Fibroblast of skin of right quadriceps (primary cell): ENCODE results near the gene NSMCE1.

Source experiments
- DNase-seq: peaks from one replicate; pipeline ENCODE4 v3.0.0-alpha.2; 2013

NSMCE1 gene

DNA sequence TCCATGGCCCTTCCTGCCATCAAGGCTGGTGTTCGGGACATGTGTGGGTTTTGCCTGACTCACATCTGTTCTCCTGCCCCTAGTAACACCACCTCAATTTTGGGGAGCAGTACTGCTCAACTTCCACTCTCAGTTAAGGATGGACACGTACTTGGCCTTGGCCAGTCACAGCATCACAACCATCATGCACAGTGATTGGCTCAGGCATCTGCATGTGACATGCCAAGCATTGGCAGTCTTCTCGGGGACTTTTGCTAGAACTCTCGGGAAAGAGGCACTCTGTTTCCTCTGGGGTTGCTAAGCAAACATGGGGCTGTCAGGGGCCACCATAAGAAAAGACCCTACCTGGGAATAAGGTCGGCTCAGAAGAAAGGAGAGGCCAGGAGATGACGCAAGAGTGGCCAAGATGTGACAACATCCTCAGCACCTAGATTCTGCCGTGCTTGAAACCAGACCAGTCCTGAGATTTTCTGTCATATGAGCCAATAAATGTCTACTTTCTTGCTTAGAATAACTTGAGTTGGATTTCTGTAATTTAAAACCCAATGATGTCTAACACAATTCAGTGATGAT is 77.1 kb downstream of the NSMCE1 start:
- no peak for DNase-seq

- DNase-seq: no peak
Observed at GRCh38 chr16:27190316-27190871, 78.2 kb downstream of the NSMCE1 start.

DNA sequence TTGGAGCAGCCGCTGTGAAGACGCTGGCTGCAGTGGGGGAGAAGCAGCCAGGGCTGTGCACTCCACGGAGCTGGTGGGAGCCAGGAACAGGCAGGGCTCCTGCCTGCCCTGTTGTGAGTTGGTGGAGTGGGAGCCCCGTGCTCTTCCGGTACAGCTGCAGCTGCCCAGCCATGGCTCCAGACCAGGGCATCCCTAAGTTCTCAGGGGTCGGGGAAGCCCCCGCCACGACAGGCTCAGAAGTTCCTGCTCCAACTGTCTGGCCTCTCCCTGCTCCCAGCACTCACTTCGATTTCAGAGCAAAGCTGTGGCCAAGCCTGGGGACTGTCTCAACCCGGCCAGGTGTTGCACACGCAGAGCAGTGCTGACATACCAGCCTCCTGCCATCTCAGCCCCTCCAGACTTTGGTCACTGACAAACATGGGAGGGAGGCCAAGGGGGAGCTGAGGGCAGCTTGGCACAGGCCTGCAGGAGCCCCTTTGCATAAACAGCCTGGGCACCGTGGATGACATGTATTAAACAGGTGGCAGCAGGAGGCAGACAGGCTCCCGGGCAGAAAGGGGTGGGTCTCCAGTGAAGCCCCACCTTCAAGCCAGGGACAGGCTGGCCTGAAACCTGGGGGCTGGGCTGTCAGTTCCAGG is 79.1 kb downstream of the NSMCE1 start:
- DNase-seq: no peak

DNA sequence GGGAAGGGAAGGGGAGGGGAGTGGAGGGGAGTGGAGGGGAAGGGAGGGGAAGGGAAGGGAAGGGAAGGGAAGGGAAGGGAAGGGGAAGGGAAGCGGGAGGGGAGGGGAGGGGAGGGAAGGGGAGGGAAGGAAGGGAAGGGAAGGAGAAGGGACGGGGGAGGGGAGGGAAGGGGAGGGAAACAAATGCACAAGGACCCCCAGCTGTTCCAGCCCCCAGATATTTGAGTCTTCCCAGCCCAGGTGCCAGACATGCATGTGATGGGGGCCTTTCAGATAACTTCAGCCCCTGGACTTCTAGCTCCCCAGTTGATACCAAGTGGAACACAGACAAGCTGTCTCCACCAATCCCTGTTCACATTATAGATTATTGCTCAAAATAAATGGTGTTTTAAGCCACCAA is 79.9 kb downstream of the NSMCE1 start:
- DNase-seq: no peak

DNA sequence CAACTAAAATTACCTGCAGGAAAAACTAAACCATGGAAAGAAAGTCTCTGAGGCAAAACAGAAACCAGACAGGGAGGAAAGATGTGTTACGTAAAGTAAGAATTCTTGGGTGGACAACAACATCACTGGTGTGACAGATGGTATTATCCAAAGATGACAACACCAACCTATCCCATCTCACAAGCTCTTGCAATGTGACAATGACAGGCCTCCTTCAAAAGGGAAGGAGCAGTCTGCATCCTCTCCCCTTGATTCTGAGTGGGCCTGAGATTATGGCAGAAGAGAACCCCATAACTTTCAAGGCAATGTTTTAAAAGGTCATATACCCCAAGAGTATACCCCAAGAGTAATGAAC is 82.8 kb downstream of the NSMCE1 start:
- DNase-seq: no peak

DNA sequence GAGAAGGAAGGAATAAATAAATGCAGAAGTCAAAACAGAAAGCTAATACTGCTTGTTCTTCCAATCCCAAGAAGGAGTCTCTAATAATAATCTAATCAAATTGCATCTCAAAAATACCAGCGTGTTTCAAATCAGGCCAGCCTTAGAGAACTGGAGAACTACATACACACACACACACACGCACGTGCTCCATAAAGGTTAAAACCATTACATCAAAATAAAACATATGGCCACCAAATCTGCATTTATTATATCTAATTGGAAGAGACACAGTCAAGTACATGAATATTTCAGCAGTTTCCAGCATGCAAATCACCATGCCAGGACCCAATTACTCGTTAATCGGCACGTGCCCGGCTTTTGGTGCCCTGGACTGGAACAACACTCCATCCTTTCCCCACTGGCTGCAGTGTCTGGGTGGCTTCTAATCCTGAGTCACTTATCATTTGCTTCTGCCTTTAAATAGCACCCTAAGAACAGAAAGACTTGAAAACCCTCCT is 85.6 kb downstream of the NSMCE1 start:
- no peak for DNase-seq

GRCh38 chr16:27181019-27181790 is 87.4 kb downstream of the NSMCE1 start:
- DNase-seq: no peak

DNA sequence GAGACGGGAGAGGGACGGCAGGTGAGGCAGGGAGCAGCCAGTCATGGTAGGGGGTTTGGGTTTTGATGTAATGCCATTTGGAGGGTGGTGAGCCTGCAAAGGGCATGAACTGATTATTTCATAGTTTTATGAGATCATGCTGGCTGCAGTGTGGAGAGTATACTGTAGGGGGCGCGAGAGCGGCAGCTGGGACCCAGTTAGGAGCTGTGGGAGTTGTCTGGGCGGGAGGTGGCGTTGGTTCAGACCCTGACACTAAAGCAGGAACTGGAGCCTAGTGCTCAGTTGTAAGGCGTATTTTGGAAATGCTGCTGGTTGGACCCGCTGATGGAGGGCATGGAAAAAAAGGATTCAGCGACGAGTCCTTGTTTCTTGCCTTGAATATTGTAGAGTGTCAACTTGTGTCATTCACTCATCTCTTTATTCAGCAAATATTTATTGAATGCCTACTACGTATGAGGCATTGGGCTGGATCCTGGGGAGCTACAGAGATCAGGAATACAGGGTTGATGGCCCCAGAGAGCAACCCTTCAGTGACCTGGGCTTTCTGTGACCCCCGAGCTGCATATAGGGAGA is 89.0 kb downstream of the NSMCE1 start:
- peak; percentile 49 for DNase-seq

- DNase-seq: peak; percentile 83
Observed at GRCh38 chr16:27177031-27177774, 91.4 kb downstream of the NSMCE1 start.

GRCh38 chr16:27175888-27176287 is 92.7 kb downstream of the NSMCE1 start:
- no peak for DNase-seq
